Measurements from ENCODE around the gene CDC14A. TPM values are rescaled to one million over a fixed set of nuclear protein-coding genes. Genes with fewer than 3 reads are reported as not detected.

The CDC14A gene
- total RNA-seq, 4 donors from 2014 or later, result 8.6 to 20.1 (median 11.0) TPM

DNA sequence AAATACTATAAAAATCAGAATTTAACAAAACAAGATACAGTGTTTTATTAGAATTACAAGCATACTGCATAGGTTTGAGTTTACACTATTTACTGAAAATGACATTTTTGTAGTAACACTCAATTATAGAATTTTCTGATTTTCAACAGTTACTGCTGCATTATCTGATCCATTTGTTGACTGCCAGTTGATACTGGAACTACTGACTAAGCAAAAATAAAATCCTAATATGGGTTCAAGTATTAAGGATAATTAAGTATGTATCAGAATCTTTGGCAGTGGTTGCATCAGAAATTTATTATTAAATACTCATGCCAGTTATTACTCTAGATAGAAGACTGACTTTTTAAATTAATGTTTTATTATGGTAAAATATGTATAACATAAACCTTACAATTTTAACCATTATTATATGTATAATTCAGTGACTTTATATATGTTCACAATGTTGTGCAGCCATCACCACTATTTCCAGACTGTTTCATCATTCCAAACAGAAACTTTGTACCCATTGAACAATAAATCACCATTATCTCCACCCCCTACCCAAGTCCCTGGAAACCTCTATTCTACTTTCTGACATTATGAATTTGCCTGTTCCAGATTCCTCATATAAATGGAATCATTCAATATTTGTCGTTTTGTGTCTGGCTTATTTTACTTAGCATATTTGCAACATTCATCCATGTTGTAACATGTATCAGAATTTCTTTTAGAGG lies 127.5 kb downstream of the CDC14A start:
- H3K9me3 ChIP-seq, result no peaks in the 10 kb centered on the region
- no peak overlapping the region for H3K27ac ChIP-seq
- H3K27me3 ChIP-seq, result no peaks in the 10 kb centered on the region
- peaks cover 0 to 8% of the 10 kb centered on the region in 2 donors for H3K36me3 ChIP-seq
- TF ChIP-seq POLR2A (IDR thresholded peaks at IDR 0.05), result no peak
- no peak for TF ChIP-seq EP300 (IDR thresholded peaks at IDR 0.05)
- TF ChIP-seq, protein P1, sequence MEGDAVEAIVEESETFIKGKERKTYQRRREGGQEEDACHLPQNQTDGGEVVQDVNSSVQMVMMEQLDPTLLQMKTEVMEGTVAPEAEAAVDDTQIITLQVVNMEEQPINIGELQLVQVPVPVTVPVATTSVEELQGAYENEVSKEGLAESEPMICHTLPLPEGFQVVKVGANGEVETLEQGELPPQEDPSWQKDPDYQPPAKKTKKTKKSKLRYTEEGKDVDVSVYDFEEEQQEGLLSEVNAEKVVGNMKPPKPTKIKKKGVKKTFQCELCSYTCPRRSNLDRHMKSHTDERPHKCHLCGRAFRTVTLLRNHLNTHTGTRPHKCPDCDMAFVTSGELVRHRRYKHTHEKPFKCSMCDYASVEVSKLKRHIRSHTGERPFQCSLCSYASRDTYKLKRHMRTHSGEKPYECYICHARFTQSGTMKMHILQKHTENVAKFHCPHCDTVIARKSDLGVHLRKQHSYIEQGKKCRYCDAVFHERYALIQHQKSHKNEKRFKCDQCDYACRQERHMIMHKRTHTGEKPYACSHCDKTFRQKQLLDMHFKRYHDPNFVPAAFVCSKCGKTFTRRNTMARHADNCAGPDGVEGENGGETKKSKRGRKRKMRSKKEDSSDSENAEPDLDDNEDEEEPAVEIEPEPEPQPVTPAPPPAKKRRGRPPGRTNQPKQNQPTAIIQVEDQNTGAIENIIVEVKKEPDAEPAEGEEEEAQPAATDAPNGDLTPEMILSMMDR (IDR thresholded peaks at IDR 0.05), result no peak
- TF ChIP-seq POLR2AphosphoS5 (IDR thresholded peaks at IDR 0.05), result no peak
- 68 to 92% methylated on average over 1 of the region's 1 CpG for WGBS, 2 donors (ENCODE audit: low coverage in 1 of 2)
- no peak for ATAC-seq
- H3K4me1 ChIP-seq, result no peaks in the 10 kb centered on the region
- no peak overlapping the region for H3K4me3 ChIP-seq

DNA sequence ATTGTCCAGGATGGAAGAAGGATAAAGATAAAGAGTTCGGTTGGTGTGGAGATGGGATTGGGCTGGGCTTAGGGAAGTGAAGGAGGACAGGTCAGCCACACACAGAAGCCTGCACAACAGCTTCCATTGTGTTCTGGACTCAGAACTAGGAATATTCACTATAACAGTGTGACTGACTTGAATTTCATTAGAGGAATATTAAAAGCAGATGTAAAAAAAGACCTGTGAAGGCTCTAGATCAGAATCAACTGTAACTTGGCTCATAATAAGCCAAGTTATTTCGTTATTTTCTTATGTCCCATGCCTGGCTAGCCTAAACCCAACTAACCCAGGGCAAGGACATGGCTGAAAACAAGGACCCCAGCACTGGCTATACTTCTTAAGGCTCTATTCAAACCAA lies 129.0 kb downstream of the CDC14A start:
- TF ChIP-seq POLR2A (IDR thresholded peaks at IDR 0.05) (no peak), EP300 (IDR thresholded peaks at IDR 0.05) (no peak), POLR2AphosphoS5 (IDR thresholded peaks at IDR 0.05) (no peak)
- TF ChIP-seq, protein P1 (IDR thresholded peaks at IDR 0.05), result no peak
- ATAC-seq, result no peak
- Histone ChIP-seq H3K4me1 (no peaks in the 10 kb centered on the region), H3K36me3 (peaks cover 0 to 12% of the 10 kb centered on the region in 2 donors), H3K27me3 (no peaks in the 10 kb centered on the region), H3K27ac (no peak overlapping the region), H3K4me3 (no peak overlapping the region), H3K9me3 (no peaks in the 10 kb centered on the region)
- WGBS, 2 donors (ENCODE audit: low coverage in 1 of 2), result 56 to 73% methylated on average over 2 of the region's 2 CpGs

DNA sequence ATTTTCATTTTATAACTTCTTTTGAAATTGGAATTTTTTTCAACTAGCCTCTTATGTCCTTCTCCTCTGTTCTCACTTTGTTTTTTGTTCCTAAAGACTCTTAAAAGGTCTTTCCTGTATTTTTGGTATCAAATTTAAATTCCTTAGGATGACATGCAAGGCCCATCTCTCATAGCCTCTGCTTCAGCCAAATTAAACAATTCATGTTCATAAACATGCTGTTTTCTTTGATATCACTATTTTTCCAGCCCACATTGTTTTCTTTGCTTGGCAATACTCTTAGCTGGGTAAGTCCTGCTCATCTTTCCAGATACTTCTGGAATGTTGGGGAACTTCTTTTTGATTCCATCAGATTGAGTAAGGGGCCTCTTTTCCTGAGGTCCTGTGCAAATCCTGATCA lies 129.9 kb downstream of the CDC14A start:
- Histone ChIP-seq H3K36me3 (peaks cover 0 to 12% of the 10 kb centered on the region in 2 donors), H3K27me3 (no peaks in the 10 kb centered on the region), H3K27ac (no peak overlapping the region), H3K4me1 (no peaks in the 10 kb centered on the region), H3K9me3 (no peaks in the 10 kb centered on the region), H3K4me3 (no peak overlapping the region)
- ATAC-seq, result no peak
- no peak for TF ChIP-seq POLR2AphosphoS5 (IDR thresholded peaks at IDR 0.05)
- TF ChIP-seq, protein P1 (IDR thresholded peaks at IDR 0.05), result no peak
- no peak for TF ChIP-seq POLR2A (IDR thresholded peaks at IDR 0.05)

DNA sequence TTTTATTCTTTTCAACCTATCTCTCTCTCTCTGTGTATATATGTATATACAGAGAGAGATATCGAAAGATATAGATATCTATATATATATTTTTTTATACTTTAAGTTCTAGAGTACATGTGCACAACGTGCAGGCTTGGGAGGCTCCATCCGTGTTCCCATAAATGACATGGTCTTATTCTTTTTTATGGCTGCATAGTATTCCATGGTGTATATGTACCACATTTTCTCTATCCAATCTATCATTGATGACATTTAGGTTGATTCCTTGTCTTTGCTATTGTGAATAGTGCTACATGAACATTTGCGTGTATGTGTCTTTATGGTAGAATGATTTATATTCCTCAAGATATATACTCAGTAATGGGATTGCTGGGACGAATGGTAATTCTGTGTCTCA lies 130.4 kb downstream of the CDC14A start:
- Histone ChIP-seq H3K9me3 (no peaks in the 10 kb centered on the region), H3K27ac (no peak overlapping the region), H3K4me1 (no peaks in the 10 kb centered on the region), H3K27me3 (no peaks in the 10 kb centered on the region), H3K36me3 (peaks cover 0 to 12% of the 10 kb centered on the region in 2 donors), H3K4me3 (no peak overlapping the region)
- WGBS, 2 donors (ENCODE audit: low coverage in 1 of 2), result 96 to 100% methylated on average over 5 of the region's 5 CpGs
- no peak for ATAC-seq
- TF ChIP-seq POLR2A (IDR thresholded peaks at IDR 0.05), result no peak
- TF ChIP-seq, protein P1 (IDR thresholded peaks at IDR 0.05), result no peak
- no peak for TF ChIP-seq POLR2AphosphoS5 (IDR thresholded peaks at IDR 0.05)
- no peak for TF ChIP-seq EP300 (IDR thresholded peaks at IDR 0.05)

DNA sequence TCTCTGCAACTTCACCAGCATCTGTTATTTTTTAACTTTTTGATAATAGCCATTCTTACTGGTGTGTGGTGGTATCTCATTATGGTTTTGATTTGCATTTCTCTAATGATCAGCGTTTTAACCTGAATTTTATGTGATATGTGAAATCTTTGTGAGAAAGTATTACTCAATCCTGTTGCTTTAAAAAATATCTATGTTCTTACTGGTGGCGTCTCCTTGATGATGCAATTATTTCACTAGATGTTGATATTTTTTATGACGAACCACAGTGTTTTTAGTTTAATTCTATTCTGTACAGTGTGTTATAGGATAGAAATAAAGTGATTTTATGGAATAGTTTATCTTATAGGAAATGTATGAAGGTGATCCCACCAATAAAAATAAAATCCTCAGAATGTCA lies 130.9 kb downstream of the CDC14A start:
- TF ChIP-seq POLR2AphosphoS5 (IDR thresholded peaks at IDR 0.05) (no peak), POLR2A (IDR thresholded peaks at IDR 0.05) (no peak), EP300 (IDR thresholded peaks at IDR 0.05) (no peak)
- TF ChIP-seq, protein P1 (IDR thresholded peaks at IDR 0.05), result no peak
- no peaks in the 10 kb centered on the region for H3K4me1 ChIP-seq
- 92 to 93% methylated on average over 3 of the region's 3 CpGs for WGBS, 2 donors (ENCODE audit: low coverage in 1 of 2)
- no peaks in the 10 kb centered on the region for H3K9me3 ChIP-seq
- peaks cover 0 to 12% of the 10 kb centered on the region in 2 donors for H3K36me3 ChIP-seq
- no peak overlapping the region for H3K4me3 ChIP-seq
- H3K27ac ChIP-seq, result no peak overlapping the region
- no peak for ATAC-seq
- H3K27me3 ChIP-seq, result no peaks in the 10 kb centered on the region
